NCI-H1930 (cell line): ENCODE measurements around the gene SLC9A9.

Experiments used
- DNase-seq, 2 experiments: peaks; one replicate each; lab custom pipeline; 2025; lab: John Stamatoyannopoulos, UW

Gene SLC9A9

DNA sequence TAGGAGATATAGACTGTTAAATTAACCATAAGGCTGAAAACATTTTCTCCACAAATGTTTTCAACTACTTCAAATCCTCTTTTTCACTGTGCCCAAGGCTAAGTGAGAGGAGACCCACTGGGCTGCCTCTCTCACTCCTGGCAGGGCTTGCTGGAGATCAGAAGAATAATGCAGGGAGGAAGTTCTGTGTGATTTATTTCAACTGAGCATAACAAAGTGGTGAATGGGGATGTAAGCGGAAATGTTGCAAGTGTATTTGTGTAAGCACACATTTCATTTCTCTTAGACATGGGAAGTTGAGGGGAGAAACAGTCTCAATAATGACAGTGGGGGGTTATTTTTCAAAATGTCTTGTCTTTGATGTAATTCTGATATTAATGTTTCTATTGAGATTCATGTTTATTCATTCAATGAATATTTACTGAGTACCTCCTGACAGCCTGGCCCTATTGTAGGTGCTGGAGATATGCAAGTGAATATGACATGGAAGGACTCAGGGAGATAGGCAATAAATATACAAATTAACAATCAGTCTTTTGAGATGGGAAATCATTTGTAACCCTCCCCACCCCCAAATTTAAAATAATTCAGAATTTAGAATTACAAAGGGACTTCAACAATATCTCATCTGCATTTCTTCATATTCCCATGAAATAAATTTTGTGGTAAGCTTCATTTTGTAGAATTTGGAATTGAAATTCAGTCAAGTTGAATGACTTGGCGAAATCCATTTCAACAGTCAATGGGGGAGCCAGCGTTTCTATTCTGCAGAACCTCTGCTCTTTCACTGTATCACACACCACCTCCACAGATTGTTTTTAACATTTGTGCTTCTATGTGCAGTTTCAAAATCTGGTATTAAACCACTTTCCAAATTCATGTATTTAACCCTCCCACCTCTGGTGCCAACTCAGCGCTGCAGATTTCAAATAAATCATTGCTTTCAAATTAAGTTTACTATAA lies 247.2 kb downstream of the SLC9A9 start:
- DNase-seq: no peak

DNA sequence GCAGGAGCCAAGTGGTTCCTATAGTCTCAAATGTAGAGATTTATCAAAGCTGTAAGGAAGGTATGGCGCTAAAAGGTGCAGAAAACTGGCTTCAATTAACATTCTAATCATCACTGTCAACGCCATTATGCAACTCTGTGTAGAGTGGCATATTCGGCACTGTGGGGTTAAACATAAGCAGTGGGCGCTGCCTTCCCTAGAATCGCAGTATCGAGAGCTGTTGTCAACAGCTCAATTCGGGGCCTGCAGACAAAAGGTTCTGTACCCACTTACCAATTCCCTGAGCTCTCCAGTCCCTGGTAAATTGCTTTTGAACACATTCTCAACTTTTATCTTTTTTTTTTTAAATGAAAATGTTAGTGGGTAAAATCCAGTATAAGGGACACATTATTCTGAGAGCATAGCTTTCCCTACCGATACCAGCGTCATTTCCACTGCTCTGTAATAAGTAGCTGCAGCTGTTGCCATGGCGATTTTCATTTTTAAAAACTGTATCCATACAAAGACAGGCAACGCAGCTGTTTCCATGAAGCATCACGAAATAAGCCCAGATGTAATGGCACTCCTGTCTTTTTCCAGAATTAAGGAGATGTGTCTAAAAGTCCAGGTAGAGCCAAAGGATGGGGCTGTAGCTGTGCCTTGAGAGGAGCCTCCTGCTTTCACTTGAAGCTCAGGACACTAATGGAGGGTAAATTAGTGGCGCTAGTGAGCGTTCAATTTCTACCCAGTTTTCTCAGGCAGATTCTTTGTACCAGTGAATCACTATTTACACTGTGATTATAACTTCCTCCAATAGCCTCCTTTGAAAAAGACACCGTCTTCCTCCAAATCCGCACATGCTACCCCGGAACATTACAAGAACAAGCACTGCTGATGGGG lies 250.3 kb downstream of the SLC9A9 start:
- peak in 1 of 2 experiments; percentile 24 for DNase-seq

DNA sequence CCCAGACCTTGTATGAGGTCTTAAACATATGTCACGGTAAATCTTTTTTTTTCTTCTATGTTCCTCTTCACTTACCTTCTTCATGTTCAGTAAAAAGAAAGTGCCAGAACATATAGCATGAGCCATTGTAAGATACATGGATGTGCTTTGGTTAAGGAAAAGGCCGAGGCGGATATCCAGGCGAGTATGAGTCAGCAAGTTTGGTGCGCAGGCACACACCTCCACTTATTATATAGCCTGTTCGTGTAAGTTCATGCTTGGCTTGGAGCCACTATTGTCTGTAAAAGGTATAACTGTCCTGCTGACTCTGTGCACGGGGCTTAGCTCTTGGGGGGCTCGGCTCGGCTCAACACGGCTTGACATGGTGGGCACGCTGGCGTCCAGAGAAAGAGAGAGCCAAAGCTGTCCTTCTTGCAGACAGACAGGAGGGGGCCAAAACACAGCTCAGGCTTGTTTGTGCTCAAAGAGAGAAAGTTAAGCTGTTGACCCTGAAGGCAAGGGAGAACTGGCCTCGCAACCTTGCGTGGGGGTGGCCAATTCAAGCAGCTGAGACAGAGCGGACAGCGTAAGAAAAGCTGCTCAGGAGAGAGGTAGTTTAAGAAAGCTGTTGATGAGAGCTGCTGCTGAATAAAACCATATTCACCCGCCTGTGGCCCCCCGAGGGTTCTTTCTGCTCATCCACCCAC lies 251.2 kb downstream of the SLC9A9 start:
- no peak for DNase-seq

DNA sequence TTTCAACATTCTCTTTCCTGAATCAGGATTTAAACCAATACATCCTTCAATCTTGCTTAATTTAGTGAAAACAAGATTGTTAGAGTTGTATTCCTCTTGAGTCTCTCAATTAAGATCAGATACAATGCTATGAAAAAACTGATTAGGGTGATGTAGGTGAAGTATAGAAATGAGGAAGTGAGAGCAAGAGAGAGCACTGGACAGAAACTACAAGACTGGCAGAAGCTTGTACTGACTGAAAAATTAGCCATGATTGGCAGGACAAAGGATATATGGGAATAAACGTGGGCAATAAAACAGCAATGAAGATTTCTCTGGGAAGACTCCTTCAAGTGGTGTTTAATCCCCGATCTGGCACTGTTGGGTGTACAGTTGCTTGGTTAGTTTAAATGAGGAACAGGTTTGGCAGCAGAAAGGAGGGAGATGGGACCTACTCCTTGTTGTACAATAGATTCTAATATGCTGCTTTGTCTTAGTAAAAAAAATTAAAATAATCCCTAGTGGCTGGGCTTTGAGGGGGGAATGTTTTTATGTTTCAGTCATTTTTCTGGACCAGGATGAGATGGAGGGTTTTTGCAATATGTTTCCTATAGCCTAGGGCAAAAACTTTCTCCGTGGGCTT lies 252.7 kb downstream of the SLC9A9 start:
- DNase-seq: no peak

DNA sequence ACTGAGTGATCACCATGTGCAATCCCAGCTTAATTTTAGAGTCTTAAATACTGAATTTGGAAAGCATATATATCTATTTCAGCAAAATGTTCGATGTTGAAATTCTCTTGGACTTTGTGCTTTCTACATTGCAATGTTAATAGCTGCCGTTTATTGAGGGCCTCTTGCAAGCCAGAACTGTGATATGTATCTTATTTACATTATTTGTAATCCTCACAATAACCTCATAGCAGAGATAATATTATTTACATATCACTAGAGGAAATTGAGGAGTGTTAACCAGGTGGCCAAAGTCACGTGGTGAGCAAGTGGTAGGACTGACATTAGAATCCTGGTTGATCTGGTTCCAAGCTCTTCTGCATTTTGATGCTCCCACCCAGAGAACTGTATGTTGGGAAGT lies 254.1 kb downstream of the SLC9A9 start:
- no peak for DNase-seq

DNA sequence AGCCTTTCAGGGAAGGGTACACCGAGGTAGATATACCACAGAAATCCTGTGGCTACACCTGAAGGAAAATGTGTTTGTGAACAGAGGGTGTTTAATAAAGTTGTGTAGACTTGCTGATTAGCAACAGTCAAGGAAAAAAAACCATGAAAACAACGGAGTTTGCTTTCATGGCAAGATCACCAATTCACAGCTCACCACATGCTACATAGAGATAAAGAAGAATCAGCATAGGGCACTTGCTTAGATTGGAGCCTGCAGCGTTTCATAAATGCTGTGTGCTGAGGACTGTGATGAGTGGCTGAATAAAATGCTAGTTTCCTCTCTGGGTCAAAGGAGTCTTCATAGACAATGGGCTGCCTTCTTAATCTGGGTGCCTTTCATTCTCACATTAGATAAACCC lies 257.6 kb downstream of the SLC9A9 start:
- DNase-seq: no peak

DNA sequence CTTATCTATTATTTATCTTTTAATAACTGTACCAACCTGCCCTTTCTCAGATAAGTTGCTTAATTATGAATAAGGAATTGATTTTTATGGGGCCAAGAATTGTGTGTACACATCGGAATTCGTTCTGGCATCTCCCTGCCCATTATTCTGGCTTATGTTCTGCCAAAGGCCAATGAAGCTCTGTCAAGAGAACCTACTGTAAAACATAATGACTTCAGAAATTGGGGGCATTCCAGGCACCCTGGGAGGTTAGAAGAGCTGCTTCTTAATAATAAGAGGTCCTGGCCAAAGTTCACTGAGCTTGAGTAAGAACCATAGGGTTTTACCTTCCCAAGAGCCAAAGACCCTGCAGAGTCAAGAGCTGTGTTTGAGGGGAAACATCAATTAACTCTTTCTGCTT lies 261.7 kb downstream of the SLC9A9 start:
- no peak for DNase-seq

DNA sequence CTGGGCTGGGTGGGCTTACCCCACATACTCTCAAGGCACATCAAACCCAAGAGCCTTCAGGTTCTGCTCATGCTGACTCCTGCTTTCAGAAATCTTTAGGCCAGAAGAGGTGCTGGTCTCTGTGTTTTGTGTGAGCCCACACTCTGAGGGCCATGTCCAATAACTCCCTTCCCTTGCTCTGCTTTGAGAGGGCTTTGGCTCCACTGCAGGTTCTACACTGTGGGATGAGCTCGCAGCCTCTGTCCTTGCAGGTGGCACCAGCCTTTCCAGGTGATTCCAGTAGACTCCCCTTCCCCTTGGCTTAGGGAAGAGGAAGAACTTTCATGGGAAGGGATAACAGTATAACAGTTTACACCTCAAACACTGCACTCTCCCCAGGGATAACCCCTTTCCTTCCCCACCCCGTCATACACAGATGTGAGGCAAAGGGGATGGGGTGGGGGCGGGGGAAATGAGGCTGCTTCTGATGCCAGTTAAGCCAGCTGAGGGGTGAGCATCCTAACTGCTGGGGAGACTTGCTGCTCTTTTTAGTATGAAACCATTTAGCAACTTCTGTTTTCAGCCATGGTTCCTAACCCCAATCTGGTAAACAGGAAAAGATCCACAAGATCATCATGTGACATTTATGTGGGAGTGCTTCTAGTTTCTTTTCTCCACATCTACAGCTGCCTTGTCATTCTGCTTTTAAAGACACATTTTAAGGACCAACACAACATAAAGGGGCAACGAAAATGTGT lies 262.4 kb downstream of the SLC9A9 start:
- no peak for DNase-seq

DNA sequence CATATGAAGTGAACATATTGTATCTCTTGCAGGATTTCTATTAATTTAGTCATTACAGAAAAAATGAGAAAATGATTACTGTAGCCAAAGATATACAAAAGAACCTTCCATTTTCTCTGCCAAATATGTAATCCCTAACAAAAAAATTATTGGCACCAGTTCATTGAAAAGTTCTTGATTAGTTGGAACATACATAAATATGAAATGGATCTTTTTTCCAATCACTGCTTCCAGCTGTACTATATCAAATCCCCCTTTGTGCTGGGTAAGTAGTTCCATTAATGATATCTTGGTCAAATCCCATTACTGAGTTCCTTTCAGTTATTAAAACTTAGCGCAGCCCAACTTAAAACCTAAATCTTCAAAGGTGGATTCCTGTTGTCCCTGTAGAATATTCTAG lies 263.8 kb downstream of the SLC9A9 start:
- DNase-seq: no peak

DNA sequence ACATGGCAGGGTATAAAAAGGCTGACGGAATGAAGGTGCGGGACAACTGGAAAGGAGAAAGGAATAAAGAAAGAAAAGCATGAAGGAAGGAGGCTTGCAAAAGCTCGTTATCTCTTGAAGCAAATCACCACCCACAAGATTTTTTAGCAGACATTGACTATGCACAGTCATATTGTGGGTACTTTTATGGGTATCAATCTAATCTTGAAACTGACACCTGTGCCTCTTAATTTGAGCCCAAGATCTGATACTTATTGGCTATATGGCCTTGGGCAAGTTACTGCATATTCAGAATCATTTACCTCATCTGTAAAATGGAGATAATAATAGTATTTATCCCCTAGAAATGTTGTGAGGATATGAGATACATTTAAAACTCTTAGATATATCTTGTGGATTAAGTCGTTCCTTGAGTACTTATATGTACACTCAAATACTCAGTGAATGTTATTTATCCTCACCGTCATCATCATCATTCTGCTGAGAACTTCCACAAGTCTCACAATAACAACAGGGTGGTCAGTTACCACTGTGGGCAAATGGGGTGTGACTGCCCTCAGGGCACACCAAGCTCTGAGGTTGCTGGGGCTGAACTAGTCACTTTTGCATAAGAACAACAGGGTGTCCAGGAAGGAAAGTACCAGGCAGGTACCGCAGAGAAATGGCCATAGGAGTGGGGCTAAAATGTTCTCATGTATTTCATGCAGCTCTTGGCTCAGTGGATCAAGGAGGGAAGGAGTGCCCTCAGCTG lies 266.1 kb downstream of the SLC9A9 start:
- DNase-seq: no peak

DNA sequence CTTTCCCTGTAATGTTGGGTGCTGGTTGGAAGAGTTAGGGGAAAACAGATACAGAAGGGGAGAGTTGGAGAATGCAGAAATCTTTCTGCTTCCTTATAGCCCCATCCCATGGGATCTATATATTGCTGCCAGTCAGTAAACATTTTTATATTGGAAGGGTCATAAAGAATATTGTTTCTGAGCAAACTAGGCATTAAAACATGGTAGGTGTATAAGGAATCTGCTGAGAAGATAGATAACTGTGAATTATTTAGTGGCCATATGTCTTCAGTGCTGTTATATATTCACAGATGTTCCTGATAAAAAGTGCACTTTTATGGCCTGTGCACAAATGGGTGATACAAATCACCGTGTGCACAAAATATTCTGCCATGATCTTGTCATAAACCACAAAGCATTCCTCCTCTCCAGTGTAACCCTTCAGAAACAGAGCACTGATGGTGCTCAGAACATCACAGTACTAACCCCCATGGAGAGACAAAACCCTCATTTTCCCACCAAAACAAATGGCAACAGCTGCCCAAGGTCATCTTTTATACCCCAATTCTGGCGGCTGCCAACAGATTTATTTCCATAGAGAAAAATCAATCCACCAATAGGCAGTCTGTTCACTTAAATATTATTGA lies 269.3 kb downstream of the SLC9A9 start:
- DNase-seq: no peak

DNA sequence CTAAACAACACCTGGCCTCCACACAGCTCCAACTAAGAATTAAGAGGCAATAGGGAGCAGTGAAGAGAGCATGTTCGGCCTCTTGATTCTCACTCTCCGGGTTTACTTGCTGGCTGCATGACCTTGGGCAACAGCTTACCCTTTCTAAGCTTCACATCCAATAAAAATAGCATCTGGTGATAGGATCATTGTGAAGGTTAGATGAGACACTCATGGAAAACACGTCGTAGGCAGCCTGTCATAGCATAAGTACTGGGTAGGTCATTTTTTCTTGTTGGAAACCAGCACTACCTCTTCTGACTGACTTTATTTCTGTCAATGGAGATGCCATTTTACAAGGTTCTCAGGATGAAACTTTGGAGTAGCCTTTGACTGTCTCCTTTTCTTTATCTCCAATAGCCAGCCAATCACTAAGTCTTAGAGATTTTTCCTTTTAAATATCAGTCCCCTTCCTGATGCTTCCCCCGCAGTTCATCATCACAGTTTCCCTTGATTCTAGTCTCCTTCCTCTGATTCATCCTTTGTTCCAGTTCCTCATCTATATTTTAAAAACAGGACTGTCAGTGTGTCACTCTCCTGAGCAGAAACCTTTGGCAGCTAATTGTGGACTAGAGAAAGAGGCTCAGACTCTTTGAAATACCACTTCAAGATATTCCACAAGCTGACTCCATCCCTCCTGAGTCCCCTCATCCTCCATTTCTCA lies 271.5 kb downstream of the SLC9A9 start:
- no peak for DNase-seq

DNA sequence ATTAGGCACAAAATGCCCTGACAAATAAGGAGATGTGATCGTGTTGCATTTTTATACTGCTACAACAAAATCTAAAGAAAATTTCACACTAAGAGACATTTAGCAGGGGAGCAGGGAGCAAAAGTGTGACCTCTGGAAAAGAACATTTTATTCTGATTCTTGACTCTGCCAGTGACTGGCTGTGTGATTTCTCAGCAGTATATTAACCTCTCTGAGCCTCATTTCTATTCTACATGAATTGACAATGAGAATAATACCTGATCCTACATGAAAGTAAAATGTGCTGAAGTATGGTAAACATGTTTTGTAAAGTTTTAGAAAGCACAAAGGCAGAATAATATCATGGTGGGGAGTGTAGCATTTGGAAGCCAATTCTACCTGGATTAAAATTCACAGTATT lies 273.3 kb downstream of the SLC9A9 start:
- no peak for DNase-seq

DNA sequence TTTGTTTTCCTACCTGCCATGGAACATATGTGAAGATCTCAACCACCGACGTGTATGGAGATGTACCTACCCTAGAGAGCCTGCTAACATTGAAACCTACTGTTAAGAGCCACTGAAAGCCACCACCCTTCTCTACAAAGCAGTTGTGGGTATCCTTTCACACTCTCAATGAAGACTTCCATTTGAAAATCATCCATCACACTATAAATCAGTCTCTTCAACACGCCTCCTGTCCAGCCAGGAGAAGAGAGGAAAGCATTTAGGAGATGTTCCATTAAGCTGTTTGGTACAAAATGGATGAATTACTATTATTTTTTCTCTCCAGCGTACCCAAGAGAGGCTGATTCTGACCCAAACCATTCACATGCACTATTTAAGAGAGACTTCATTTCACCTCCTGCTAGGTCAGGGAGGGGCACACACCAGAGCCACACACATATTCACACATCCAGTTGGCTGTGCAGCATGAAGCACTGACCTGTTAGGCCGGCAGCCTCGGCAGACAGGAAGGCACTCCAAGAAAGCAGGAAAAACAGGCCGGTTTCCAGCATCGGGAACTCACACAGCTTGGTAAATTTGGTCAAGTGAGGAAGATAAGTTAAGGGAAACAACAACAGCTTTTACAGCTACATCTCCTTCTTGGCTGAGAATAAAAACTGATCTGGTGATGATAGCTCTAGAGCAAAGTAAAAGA lies 274.5 kb downstream of the SLC9A9 start:
- no peak for DNase-seq

DNA sequence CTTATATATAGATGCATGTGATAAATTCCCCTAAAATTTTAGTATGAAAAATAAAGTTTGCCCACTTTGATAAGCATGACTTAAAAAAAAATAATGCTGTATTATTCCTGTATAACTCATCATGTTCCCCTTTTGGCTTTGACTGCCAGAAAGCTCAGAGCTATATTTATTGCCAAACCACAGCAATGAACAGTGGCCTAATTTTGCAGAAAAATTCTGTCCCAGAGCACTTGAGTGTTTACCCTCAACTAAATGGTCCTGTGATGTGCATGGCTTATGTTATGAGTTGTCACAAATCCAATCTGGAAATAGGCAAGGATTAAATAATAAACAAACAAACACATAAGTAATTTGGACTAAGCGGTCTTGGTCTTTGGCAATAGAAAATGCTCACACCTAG lies 276.7 kb downstream of the SLC9A9 start:
- DNase-seq: no peak

DNA sequence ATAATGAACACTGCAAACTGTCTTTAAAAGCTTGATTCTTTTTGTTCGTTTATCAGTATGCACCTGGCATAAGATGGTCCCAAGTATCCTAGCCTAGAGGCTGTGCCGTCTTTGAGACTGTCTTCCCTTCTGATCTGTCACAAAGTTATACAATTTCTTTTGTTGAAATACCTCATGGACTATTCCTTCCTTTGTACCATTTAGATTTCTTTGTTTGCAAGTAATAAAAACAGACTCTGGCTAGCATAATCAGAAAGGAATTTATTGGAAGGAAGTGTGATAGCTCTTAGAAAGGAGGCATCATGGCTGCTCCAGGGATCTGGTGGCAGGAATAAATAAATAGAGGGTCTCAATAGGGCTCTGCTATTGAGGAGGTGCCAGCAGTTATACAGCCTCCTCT lies 280.4 kb downstream of the SLC9A9 start:
- no peak for DNase-seq

DNA sequence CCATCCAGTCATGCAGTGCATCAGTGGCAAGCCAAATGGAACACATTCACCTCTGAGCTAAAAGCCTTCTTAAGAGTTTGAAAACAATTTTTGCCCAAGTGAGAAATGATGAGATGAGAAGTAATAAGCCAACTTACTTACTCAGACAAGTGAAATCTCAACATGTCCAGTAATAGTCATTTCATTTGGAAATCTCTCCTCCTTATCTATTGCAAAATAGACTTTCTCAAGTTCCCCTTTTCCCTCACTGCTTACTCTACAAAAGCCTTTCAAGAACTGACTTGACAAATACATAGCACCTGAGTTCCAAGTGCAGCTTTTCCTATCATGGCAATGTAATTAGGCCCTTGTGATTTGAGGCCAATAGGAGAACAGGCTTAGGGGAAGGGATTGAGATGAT lies 282.3 kb downstream of the SLC9A9 start:
- DNase-seq: no peak

DNA sequence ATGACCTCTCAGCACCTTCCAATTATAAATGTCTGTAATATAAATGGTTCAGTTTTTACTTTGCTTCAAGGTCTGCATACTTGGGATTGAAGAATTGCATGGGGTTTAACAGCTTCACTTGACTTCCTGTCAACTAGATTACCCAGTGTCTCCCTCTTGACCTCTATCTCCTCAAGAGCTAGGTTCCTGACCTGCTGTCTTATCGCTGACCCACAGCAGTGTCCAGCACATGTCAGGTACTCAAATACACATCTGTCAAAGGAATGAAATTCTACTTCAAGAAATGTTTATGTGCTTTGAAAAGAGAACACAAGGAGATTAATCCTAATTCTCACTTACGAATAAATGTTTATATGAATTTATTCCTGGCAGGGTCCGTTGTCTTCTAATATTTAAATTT lies 284.5 kb downstream of the SLC9A9 start:
- DNase-seq: no peak

DNA sequence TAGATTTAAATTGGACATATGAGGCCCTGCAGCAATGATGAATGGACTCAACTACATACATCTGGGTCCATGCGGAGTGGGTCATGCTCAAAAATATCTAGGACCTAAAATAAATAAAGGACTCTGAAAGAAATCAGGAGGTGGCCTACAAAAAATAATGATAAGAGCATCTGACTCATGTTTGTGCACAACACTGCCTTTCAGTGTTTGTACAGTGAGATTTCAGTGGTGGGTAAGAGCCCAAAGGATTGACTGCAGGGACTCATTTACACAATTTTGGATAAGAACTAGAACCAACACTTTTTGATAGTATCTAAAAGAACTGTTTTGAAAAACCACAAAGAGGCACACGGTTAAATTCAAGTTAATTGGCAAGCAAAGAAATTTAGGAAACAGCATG lies 285.5 kb downstream of the SLC9A9 start:
- no peak for DNase-seq
